ENCODE results near the gene GARNL3. TPM values are rescaled to one million over a fixed set of nuclear protein-coding genes. Genes with fewer than 3 reads are reported as not detected.

The GARNL3 gene
- total and polyA plus RNA-seq, 2 of the 13 experiments (the other 11 are each of a cell fraction or from before 2014, with no cell fraction given): 3.9 to 11.0 TPM

DNA sequence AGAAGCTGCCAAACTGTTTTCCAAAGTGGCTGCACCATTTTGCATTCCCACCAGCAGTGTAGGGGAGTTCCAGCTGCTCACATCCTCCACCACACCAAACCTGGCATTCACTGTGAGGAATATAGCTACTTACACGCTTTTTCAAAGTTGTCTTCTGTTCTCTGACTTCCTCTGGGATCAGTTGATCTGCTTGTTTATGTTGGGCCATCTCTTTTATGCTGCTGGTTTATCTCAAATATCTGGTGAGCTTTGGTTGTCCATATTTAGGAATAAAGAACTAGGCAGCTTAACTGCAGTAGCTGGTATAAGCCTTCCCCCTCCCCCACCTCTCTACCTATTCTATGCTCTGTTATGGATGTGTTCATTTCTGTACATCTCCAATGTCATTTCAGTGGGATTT, 151.1 kb downstream of the GARNL3 start:
- WGBS (ENCODE audit: low lambda C conversion rate): 93% methylated on average over 1 of the region's 1 CpG
- Histone ChIP-seq H3K9ac (ENCODE audit: insufficient read depth, low read depth, low read length) (no peak overlapping the region), H3K9me3 (ENCODE audit: low read length) (no peaks in the 10 kb centered on the region), H3K27me3 (ENCODE audit: control insufficient read depth in 1 of 2, insufficient read depth in 2 of 2, low read length in 2 of 2) (no peaks in the 10 kb centered on the region), H3K36me3 (replicated peaks in 1 of 2; ENCODE audit: control insufficient read depth in 1 of 2, insufficient read depth in 2 of 2, low read length in 2 of 2) (no peaks in the 10 kb centered on the region), H2AFZ (ENCODE audit: low read length) (no peak overlapping the region), H3K4me2 (ENCODE audit: low read depth, low read length) (no peak overlapping the region), H3K27ac (ENCODE audit: extremely low read length, insufficient read depth, low read length) (no peak overlapping the region), H3K79me2 (ENCODE audit: insufficient read depth, low read length) (no peaks in the 10 kb centered on the region), H3K4me3 (replicated peaks in 1 of 3; ENCODE audit: insufficient read depth in 1 of 3, low read depth in 2 of 3, low read length in 3 of 3) (no peak overlapping the region), H4K20me1 (ENCODE audit: insufficient read depth, low read length) (no peaks in the 10 kb centered on the region), H3K4me1 (ENCODE audit: insufficient read depth, low read length) (peaks cover 5% of the 10 kb centered on the region; the same call in 1 of the 2 replicates)
- TF ChIP-seq, protein P1, sequence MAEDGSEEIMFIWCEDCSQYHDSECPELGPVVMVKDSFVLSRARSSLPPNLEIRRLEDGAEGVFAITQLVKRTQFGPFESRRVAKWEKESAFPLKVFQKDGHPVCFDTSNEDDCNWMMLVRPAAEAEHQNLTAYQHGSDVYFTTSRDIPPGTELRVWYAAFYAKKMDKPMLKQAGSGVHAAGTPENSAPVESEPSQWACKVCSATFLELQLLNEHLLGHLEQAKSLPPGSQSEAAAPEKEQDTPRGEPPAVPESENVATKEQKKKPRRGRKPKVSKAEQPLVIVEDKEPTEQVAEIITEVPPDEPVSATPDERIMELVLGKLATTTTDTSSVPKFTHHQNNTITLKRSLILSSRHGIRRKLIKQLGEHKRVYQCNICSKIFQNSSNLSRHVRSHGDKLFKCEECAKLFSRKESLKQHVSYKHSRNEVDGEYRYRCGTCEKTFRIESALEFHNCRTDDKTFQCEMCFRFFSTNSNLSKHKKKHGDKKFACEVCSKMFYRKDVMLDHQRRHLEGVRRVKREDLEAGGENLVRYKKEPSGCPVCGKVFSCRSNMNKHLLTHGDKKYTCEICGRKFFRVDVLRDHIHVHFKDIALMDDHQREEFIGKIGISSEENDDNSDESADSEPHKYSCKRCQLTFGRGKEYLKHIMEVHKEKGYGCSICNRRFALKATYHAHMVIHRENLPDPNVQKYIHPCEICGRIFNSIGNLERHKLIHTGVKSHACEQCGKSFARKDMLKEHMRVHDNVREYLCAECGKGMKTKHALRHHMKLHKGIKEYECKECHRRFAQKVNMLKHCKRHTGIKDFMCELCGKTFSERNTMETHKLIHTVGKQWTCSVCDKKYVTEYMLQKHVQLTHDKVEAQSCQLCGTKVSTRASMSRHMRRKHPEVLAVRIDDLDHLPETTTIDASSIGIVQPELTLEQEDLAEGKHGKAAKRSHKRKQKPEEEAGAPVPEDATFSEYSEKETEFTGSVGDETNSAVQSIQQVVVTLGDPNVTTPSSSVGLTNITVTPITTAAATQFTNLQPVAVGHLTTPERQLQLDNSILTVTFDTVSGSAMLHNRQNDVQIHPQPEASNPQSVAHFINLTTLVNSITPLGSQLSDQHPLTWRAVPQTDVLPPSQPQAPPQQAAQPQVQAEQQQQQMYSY (CRISPR knock-in tag; IDR thresholded peaks at IDR 0.05): no peak
- TF ChIP-seq, protein P2, sequence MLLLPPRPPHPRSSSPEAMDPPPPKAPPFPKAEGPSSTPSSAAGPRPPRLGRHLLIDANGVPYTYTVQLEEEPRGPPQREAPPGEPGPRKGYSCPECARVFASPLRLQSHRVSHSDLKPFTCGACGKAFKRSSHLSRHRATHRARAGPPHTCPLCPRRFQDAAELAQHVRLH (CRISPR knock-in tag; IDR thresholded peaks at IDR 0.05; ENCODE audit: borderline replicate concordance, low read depth): no peak
- TF ChIP-seq, protein P3, sequence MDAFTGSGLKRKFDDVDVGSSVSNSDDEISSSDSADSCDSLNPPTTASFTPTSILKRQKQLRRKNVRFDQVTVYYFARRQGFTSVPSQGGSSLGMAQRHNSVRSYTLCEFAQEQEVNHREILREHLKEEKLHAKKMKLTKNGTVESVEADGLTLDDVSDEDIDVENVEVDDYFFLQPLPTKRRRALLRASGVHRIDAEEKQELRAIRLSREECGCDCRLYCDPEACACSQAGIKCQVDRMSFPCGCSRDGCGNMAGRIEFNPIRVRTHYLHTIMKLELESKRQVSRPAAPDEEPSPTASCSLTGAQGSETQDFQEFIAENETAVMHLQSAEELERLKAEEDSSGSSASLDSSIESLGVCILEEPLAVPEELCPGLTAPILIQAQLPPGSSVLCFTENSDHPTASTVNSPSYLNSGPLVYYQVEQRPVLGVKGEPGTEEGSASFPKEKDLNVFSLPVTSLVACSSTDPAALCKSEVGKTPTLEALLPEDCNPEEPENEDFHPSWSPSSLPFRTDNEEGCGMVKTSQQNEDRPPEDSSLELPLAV (CRISPR knock-in tag; conservative IDR thresholded peaks at IDR 0.05; ENCODE audit: low read depth): no peak
- TF ChIP-seq HDAC6 (IDR thresholded peaks at IDR 0.05; ENCODE audit: low read depth, low read length) (no peak), CBX2 (IDR thresholded peaks at IDR 0.05; ENCODE audit: low read depth, low read length) (no peak), CBX2 (CRISPR knock-in tag; IDR thresholded peaks at IDR 0.05; ENCODE audit: low read depth) (no peak), MLLT10 (CRISPR knock-in tag; IDR thresholded peaks at IDR 0.05) (no peak)
- TF ChIP-seq, protein P4, sequence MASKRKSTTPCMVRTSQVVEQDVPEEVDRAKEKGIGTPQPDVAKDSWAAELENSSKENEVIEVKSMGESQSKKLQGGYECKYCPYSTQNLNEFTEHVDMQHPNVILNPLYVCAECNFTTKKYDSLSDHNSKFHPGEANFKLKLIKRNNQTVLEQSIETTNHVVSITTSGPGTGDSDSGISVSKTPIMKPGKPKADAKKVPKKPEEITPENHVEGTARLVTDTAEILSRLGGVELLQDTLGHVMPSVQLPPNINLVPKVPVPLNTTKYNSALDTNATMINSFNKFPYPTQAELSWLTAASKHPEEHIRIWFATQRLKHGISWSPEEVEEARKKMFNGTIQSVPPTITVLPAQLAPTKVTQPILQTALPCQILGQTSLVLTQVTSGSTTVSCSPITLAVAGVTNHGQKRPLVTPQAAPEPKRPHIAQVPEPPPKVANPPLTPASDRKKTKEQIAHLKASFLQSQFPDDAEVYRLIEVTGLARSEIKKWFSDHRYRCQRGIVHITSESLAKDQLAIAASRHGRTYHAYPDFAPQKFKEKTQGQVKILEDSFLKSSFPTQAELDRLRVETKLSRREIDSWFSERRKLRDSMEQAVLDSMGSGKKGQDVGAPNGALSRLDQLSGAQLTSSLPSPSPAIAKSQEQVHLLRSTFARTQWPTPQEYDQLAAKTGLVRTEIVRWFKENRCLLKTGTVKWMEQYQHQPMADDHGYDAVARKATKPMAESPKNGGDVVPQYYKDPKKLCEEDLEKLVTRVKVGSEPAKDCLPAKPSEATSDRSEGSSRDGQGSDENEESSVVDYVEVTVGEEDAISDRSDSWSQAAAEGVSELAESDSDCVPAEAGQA (IDR thresholded peaks at IDR 0.05; ENCODE audit: low read depth): no peak
- TF ChIP-seq, protein P4 (CRISPR knock-in tag; IDR thresholded peaks at IDR 0.05; ENCODE audit: borderline replicate concordance): no peak
- TF ChIP-seq, protein P5, sequence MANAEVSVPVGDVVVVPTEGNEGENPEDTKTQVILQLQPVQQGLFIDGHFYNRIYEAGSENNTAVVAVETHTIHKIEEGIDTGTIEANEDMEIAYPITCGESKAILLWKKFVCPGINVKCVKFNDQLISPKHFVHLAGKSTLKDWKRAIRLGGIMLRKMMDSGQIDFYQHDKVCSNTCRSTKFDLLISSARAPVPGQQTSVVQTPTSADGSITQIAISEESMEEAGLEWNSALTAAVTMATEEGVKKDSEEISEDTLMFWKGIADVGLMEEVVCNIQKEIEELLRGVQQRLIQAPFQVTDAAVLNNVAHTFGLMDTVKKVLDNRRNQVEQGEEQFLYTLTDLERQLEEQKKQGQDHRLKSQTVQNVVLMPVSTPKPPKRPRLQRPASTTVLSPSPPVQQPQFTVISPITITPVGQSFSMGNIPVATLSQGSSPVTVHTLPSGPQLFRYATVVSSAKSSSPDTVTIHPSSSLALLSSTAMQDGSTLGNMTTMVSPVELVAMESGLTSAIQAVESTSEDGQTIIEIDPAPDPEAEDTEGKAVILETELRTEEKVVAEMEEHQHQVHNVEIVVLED (CRISPR knock-in tag; IDR thresholded peaks at IDR 0.05; ENCODE audit: borderline replicate concordance): no peak
- DNase-seq (ENCODE audit: low spot score) (no peak), FAIRE-seq (no peak), ATAC-seq (no peak)
- in situ Hi-C loops (cut with HindIII; ENCODE audit: extremely low pct_ligation_motif_present, low pct_unique_long_range_greater_than_20kb): no loop called here
- no TSS peak for BruUV-seq (replicated peaks)
- CTCF ChIA-PET (ENCODE audit: low intra/inter-chr PET ratio, low total read pairs): no interaction called here
- intact Hi-C loops (cut with micrococcal nuclease; ENCODE audit: unreplicated experiment): no loop called here
- POLR2A ChIA-PET: interaction anchor here (0.8 to 1.0 kb wide), 3 partner anchors 17 to 55 kb away, joined by 3 to 4 read pairs (median 3); partner anchors contain the start of gene SLC2A8
